Caco-2 (cell line): ENCODE data around the gene TCERG1L. TPM values are rescaled to one million over a fixed set of nuclear protein-coding genes. Genes with fewer than 3 reads are reported as not detected.

Experiments
- BruUV-seq: library from RNA; stranded (reverse); fragments of 400-500 nt; replicated peaks from 2 replicates; lab custom pipeline; 2021; lab: Mats Ljungman, UMichigan
- CTCF ChIA-PET: fragments of 300-600 bp; sonication (Branson Sonifier 250); formaldehyde crosslinking; loops from one replicate; lab custom pipeline; 2022; ENCODE audit warnings: antibody characterized with exemption; lab: Charles Lee
- POLR2A ChIA-PET: fragments of 300-600 bp; sonication (Branson Sonifier 250); formaldehyde crosslinking; loops from one replicate; lab custom pipeline; 2022; ENCODE audit warnings: antibody characterized with exemption; lab: Charles Lee
- DNase-seq, 2 experiments: peaks; one replicate each; pipeline versions ENCODE4 v3.0.0 to v3.0.0-alpha.2; 2020 to 2022
- H3K27me3 ChIP-seq: replicated peaks from 2 replicates; pipeline ENCODE4 v1.6.0; 2011; ENCODE audit warnings: low read length; ENCODE audit not compliant: control insufficient read depth, insufficient read depth
- H3K36me3 ChIP-seq: 2 replicates; pipeline ENCODE4 v1.5.1; 2011; ENCODE audit warnings: low read length; ENCODE audit not compliant: control insufficient read depth, insufficient read depth
- H3K4me1 ChIP-seq: fragments of 250-450 bp; sonication (Bioruptor Pico); 2 replicates; pipeline ENCODE4 v1.5.1; 2020; ENCODE audit warnings: mild to moderate bottlenecking
- H3K4me3 ChIP-seq: 2 replicates; pipeline ENCODE4 v1.5.1; 2011; ENCODE audit warnings: low read depth, mild to moderate bottlenecking, control low read depth, low read length
- H3K9me3 ChIP-seq: fragments of 250-450 bp; sonication (Bioruptor Pico); 2 replicates; pipeline ENCODE4 v1.5.1; 2020; ENCODE audit warnings: mild to moderate bottlenecking, moderate library complexity
- H3K27ac Mint-ChIP-seq: one replicate; pipeline ENCODE4 v1.8.0; 2022; ENCODE audit warnings: mixed read lengths; ENCODE audit not compliant: unreplicated experiment
- H3K27me3 Mint-ChIP-seq: one replicate; pipeline ENCODE4 v1.8.0; 2022; ENCODE audit warnings: mixed read lengths; ENCODE audit not compliant: insufficient read depth, unreplicated experiment
- H3K36me3 Mint-ChIP-seq: one replicate; pipeline ENCODE4 v1.8.0; 2022; ENCODE audit warnings: mild to moderate bottlenecking, mixed read lengths; ENCODE audit not compliant: insufficient read depth, unreplicated experiment
- H3K4me1 Mint-ChIP-seq: one replicate; pipeline ENCODE4 v1.8.0; 2022; ENCODE audit warnings: low read depth, mixed read lengths; ENCODE audit not compliant: unreplicated experiment
- H3K4me3 Mint-ChIP-seq: one replicate; pipeline ENCODE4 v1.8.0; 2022; ENCODE audit warnings: mild to moderate bottlenecking, moderate library complexity, mixed read lengths; ENCODE audit not compliant: unreplicated experiment
- H3K9me3 Mint-ChIP-seq: one replicate; pipeline ENCODE4 v1.8.0; 2022; ENCODE audit warnings: mixed read lengths; ENCODE audit not compliant: unreplicated experiment
- CTCF ChIP-seq, 2 experiments: fragments of 200-600 bp in 1 of 2; IDR thresholded peaks; 1 replicate in 1 of 2; 2 replicates in 1 of 2; pipeline versions ENCODE4 v1.5.1 to v1.8.0; 2011 to 2022; ENCODE audit warnings: antibody characterized with exemption in 1 of 2, control low read depth in 1 of 2, inconsistent platforms in 1 of 2, low read depth in 1 of 2, low read length in 1 of 2, mild to moderate bottlenecking in 1 of 2, moderate library complexity in 1 of 2; ENCODE audit not compliant: insufficient read depth in 1 of 2, severe bottlenecking in 1 of 2, unreplicated experiment in 1 of 2
- intact Hi-C: fragments of 100-400 bp; cut with micrococcal nuclease; formaldehyde crosslinking; loops from one replicate; pipeline ENCODE4 v1.10.0; 2022; ENCODE audit not compliant: unreplicated experiment
- total RNA-seq: library from RNA; stranded (reverse); gene quantifications from 2 replicates; pipeline ENCODE4 v1.2.3, GENCODE V29; 2022

TCERG1L gene
- total RNA-seq, 1 experiment from 2014 or later: not detected

GRCh38 chr10:131180086-131180485 lies 131.4 kb downstream of the TCERG1L start:
- no peaks in the 10 kb centered on the region for H3K4me1 ChIP-seq
- DNase-seq: no peak
- Mint-ChIP-seq H3K4me3 (no peak overlapping the region), H3K36me3 (no peaks in the 10 kb centered on the region), H3K27ac (no peak overlapping the region), H3K27me3 (peaks cover 4% of the 10 kb centered on the region), H3K4me1 (no peaks in the 10 kb centered on the region), H3K9me3 (peaks cover 5% of the 10 kb centered on the region)
- no TSS peak for BruUV-seq
- H3K9me3 ChIP-seq: no peaks in the 10 kb centered on the region
- no peak overlapping the region for H3K4me3 ChIP-seq
- intact Hi-C loops: no loop called here
- ChIA-PET CTCF (no interaction called here), POLR2A (no interaction called here)
- TF ChIP-seq CTCF (IDR thresholded peaks at IDR 0.05; ENCODE audit: insufficient read depth in 1 of 2, low read depth in 1 of 2, low read length in 1 of 2, severe bottlenecking in 1 of 2, unreplicated experiment in 1 of 2): no peak
- H3K36me3 ChIP-seq: no peaks in the 10 kb centered on the region
- H3K27me3 ChIP-seq: no peaks in the 10 kb centered on the region

- DNase-seq: no peak
- peaks cover 4% of the 10 kb centered on the region for H3K27me3 Mint-ChIP-seq
- peaks cover 5% of the 10 kb centered on the region for H3K9me3 Mint-ChIP-seq
- no peak overlapping the region for H3K4me3 Mint-ChIP-seq
- no peaks in the 10 kb centered on the region for H3K36me3 Mint-ChIP-seq
- Histone ChIP-seq H3K9me3 (no peaks in the 10 kb centered on the region), H3K4me3 (no peak overlapping the region), H3K4me1 (no peaks in the 10 kb centered on the region), H3K36me3 (no peaks in the 10 kb centered on the region), H3K27me3 (no peaks in the 10 kb centered on the region)
- no TSS peak for BruUV-seq
- intact Hi-C loops: no loop called here
- H3K4me1 Mint-ChIP-seq: no peaks in the 10 kb centered on the region
- no peak overlapping the region for H3K27ac Mint-ChIP-seq
- CTCF ChIA-PET: no interaction called here
- POLR2A ChIA-PET: no interaction called here
- no peak for TF ChIP-seq CTCF (IDR thresholded peaks at IDR 0.05; ENCODE audit: insufficient read depth in 1 of 2, low read depth in 1 of 2, low read length in 1 of 2, severe bottlenecking in 1 of 2, unreplicated experiment in 1 of 2)
Observed at GRCh38 chr10:131179361-131179760, 132.2 kb downstream of the TCERG1L start.

- Histone ChIP-seq H3K36me3 (no peaks in the 10 kb centered on the region), H3K27me3 (no peaks in the 10 kb centered on the region), H3K4me1 (no peaks in the 10 kb centered on the region), H3K9me3 (no peaks in the 10 kb centered on the region), H3K4me3 (no peak overlapping the region)
- no peaks in the 10 kb centered on the region for H3K27me3 Mint-ChIP-seq
- POLR2A ChIA-PET: no interaction called here
- H3K4me1 Mint-ChIP-seq: no peaks in the 10 kb centered on the region
- no peak overlapping the region for H3K27ac Mint-ChIP-seq
- intact Hi-C loops: no loop called here
- H3K36me3 Mint-ChIP-seq: no peaks in the 10 kb centered on the region
- no peak for DNase-seq
- peaks cover 5% of the 10 kb centered on the region for H3K9me3 Mint-ChIP-seq
- CTCF ChIA-PET: no interaction called here
- no peak overlapping the region for H3K4me3 Mint-ChIP-seq
- TF ChIP-seq CTCF (IDR thresholded peaks at IDR 0.05; ENCODE audit: insufficient read depth in 1 of 2, low read depth in 1 of 2, low read length in 1 of 2, severe bottlenecking in 1 of 2, unreplicated experiment in 1 of 2): no peak
- no TSS peak for BruUV-seq
Observed at GRCh38 chr10:131178521-131179331, 132.8 kb downstream of the TCERG1L start.
